K562 (cell line): Measurements from ENCODE around the gene BGLAP.

Source experiments
- CREM ChIP-seq: IDR thresholded peaks from 2 replicates; pipeline ENCODE4 v1.6.1; 2014; ENCODE audit warnings: antibody characterized with exemption, low read depth
- CTCF ChIP-seq, 3 experiments: IDR thresholded peaks in 2 of 3; conservative IDR thresholded peaks in 1 of 3; 2 replicates each; pipeline ENCODE4 v1.5.1; 2011 to 2012; ENCODE audit warnings: low read length in 3 of 3, mild to moderate bottlenecking in 3 of 3, control low read depth in 2 of 3, improper control_type of control experiment in 1 of 3, inconsistent platforms in 1 of 3, low read depth in 1 of 3, mixed read lengths in 1 of 3, moderate library complexity in 1 of 3; ENCODE audit not compliant: insufficient read depth in 2 of 3
- MECOM ChIP-seq: fragments of 250-450 bp; sonication (Bioruptor Pico); IDR thresholded peaks from 2 replicates; pipeline ENCODE4 v1.8.0; 2022; ENCODE audit warnings: inconsistent platforms
- MYNN ChIP-seq, 2 experiments: sonication (generic); formaldehyde crosslinking in 1 of 2; IDR thresholded peaks; 2 replicates each; pipeline versions ENCODE4 v1.5.0 to v1.6.1; 2016 to 2020; ENCODE audit warnings: antibody characterized with exemption in 1 of 2, missing genetic modification reagents in 1 of 2
- NBN ChIP-seq: fragments of 450-650 bp; IDR thresholded peaks from 2 replicates; pipeline ENCODE4 v1.6.1; 2016; ENCODE audit warnings: low read depth, mild to moderate bottlenecking
- PCBP2 ChIP-seq: fragments of 200-400 bp; formaldehyde crosslinking; IDR thresholded peaks from 2 replicates; pipeline ENCODE4 v1.6.1; 2018; ENCODE audit warnings: low read length, low read depth, mild to moderate bottlenecking, moderate library complexity; ENCODE audit not compliant: poor library complexity, severe bottlenecking
- SAFB2 ChIP-seq: fragments of 200-400 bp; formaldehyde crosslinking; IDR thresholded peaks from 2 replicates; pipeline ENCODE4 v1.6.1; 2018; ENCODE audit warnings: borderline replicate concordance, low read length, low read depth, moderate library complexity; ENCODE audit not compliant: severe bottlenecking
- TCF7L2 ChIP-seq: fragments of 150-350 bp; IDR thresholded peaks from 2 replicates; pipeline ENCODE4 v1.6.1; 2016; ENCODE audit warnings: low read depth, mild to moderate bottlenecking, low read length, moderate library complexity
- UBTF ChIP-seq, 2 experiments: IDR thresholded peaks; 2 replicates each; pipeline ENCODE4 v1.6.1; 2012; ENCODE audit warnings: improper control_type of control experiment in 2 of 2, low read depth in 2 of 2, low read length in 2 of 2, borderline replicate concordance in 1 of 2

- TF ChIP-seq CTCF (IDR thresholded peaks at IDR 0.05 in 2 of 3, conservative IDR thresholded peaks at IDR 0.05 in 1 of 3; ENCODE audit: insufficient read depth in 2 of 3, low read depth in 1 of 3, low read length in 3 of 3): no peak
- no peak for TF ChIP-seq SAFB2
- no peak for TF ChIP-seq CREM
- no peak for TF ChIP-seq MYNN (IDR thresholded peaks at IDR 0.05)
- no peak for TF ChIP-seq MYNN (CRISPR knock-in tag; IDR thresholded peaks at IDR 0.05)
- TF ChIP-seq TCF7L2: no peak
- no peak for TF ChIP-seq UBTF (IDR thresholded peaks at IDR 0.05; ENCODE audit: borderline replicate concordance in 1 of 2, low read depth in 2 of 2, low read length in 2 of 2)
- no peak for TF ChIP-seq NBN
- TF ChIP-seq PCBP2: no peak
- no peak for TF ChIP-seq MECOM (CRISPR knock-in tag)
Observed at GRCh38 chr1:156279837-156280236, 37.9 kb downstream of the BGLAP start.
